T1000 (cell line): Measurements from ENCODE around the gene PDZD7.

Experiments
- DNase-seq: peaks from one replicate; lab custom pipeline; 2025; ENCODE audit warnings: mixed read lengths; lab: John Stamatoyannopoulos, UW

PDZD7 gene

GRCh38 chr10:101061624-101062231, 30.8 kb upstream of the PDZD7 start, which contains the start of gene KAZALD1:
TSS of gene KAZALD1 (plus strand) at chr10:101061989. CDS start at chr10:101062593, 604 bp downstream.
- DNase-seq = no peak

GRCh38 chr10:101060951-101061623, 30.2 kb upstream of the PDZD7 start:
- DNase-seq = peak; percentile 98

- DNase-seq = peak; percentile 98
Measured at GRCh38 chr10:101060036-101060950, 29.4 kb upstream of the PDZD7 start.

GRCh38 chr10:101056365-101057151, 25.6 kb upstream of the PDZD7 start:
- no peak for DNase-seq

GRCh38 chr10:101055411-101055810, 24.5 kb upstream of the PDZD7 start:
- no peak for DNase-seq

- no peak for DNase-seq
Measured at GRCh38 chr10:101054876-101055275, 23.9 kb upstream of the PDZD7 start.

DNA sequence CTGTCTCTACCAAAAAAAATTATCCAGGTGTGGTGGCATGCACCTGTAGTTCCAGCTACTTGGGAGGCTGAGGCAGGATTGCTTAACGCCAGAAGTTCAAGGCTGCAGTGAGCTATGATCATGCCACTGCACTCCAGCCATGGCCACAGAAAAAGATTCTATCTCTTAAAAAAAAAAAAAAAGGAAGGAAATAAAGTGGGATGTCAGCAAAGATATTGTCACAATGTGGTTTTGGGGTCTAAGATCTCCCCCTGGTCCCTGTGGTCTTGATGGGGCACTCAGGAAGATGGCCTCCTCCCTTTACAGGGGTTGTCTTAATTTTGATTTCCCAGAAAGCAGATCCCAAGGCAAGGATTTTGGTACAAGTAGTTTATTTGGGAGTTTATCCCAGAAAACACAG, 23.4 kb upstream of the PDZD7 start:
- DNase-seq = no peak

DNA sequence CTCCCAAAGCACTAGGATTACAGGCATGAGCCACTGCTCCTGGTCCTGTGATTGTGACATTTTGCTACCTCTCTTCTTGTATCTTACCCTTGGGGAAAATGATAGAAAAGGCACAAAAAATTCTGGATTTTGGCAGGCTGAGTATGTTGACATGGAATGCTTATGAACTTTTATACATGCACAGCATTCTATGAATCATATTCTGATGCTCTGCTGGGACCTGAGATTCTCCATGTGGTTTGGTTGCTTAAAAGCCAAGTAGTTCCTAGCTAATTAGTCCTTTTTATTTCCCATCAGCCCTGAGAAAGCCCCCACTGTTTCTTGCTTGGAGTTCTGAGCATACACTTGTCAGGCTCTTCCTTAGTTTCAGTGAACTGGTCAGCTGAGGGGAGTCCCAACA, 22.6 kb upstream of the PDZD7 start:
- DNase-seq = no peak

DNA sequence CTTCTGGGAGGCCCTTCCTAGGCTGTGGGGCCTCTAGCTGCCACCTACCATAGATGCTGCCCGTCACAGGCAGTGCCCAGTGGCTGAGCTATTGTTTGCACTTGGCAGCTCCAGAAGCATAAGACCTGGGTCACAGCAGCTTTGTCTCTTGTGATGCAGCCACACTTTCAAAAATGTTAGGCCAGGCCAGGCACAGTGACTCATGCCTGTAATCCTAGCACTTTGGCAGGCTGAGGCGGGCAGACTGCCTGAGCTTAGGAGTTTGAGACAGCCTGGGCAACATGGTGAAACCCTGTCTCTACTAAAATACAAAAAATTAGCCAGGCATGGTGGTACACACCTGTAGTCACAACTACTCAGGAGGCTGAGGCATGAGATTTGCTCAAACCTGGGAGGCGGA, 21.4 kb upstream of the PDZD7 start:
- peak; percentile 31 for DNase-seq

DNA sequence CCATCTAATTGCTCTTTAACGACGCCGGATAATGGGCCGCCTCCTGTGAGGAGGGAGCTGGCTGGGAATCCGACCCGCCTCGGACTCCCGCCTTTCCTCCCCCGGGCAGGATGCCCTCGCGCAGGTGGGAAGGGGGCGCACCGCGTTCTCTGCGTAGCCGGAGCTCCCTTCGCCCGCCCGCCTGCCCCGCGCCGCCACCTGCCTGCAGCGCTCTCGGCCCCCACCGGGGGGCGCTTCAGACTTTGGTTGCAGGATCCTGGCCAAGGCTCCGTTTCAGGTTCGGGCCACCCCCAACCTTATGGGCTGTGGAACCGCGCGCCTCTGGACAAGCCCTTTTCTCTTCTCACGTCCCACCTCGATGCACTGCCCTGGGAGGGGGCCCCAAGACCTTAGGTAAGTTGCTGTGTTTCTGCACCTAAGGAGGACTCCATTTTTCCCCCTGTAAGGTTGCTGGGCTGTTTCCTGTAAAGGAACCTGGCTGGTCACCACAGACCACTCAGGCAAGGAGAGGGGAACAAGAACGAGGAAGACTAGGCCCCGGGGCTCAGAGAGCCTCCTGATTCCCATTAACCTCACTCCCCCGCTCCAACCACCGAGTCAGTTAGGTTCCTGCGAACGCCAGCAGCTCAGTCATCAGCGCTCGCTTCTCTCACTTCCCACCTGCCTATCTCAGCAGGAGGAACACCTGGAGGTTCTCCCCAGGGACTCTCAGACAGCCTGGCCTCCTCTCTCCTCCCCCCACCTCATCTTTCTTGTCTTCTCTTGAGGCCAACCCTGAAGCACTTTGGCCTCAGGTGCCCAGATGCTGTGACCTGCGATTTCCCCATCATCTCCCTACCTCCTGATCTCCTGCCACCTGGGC, 19.5 kb upstream of the PDZD7 start:
- DNase-seq = no peak

DNA sequence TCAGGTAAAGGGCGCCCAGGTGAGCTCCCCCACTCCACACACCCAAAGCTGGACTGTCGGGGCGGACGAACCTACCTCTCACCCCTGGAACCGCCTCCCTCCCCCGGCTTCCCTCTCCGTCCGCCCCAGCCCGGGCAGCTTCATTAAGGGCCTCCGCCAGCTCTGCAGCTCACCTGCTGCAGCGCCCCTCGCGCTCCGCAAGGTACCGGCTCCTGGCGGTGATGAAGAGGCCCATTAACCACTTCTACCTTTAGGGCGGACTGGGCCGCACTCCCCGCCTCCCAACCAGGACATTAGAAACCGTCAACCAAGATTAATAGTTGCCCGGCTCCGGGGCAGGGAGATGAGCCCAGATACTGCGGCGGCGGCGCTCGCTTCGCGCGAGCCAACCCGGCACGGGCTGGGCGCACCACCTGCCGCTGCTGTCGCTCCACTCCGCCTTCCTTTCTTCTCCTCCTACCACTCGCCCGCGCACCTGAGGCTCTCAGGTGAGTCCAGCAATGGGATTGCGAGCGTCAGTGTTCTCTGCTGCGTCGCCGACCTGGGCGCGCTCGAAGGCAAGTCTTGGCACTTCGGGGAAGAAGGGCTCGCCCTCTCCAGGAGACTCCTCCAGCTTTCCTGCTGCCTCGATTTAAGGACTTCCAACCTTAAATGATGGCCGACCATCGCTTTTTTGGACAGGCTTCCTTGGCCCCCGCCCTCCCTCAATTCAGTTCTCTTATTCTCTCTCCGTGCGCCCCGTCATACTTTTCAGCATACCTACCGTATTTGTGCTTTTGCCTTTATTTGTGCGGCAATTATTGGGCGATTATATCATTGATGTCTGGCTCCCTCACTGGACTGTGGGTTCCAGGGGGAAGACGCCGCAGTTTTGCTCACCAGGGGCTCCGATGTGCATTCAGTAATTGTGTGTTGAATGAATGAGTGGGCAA, 17.3 kb upstream of the PDZD7 start:
- DNase-seq = no peak

DNA sequence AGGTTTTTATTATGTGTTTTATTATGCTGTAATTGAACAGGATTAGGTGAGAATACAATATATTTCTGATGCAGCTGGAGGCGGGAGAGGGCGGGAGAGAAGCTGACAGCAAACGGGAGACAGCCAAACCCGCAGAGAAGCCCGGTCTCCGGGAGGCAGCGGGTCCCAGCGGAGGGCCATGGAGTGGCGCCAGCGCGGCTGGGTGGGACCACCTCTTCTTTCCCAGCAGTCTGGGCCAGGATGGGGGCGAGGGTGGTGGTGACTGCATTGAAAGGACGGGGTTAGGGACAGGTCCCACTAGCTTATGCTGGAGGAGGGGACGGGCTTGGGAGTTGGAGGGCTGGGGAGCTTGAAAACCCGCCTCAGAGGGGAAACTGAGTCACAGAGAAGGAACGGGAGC, 16.3 kb upstream of the PDZD7 start:
- DNase-seq = no peak

DNA sequence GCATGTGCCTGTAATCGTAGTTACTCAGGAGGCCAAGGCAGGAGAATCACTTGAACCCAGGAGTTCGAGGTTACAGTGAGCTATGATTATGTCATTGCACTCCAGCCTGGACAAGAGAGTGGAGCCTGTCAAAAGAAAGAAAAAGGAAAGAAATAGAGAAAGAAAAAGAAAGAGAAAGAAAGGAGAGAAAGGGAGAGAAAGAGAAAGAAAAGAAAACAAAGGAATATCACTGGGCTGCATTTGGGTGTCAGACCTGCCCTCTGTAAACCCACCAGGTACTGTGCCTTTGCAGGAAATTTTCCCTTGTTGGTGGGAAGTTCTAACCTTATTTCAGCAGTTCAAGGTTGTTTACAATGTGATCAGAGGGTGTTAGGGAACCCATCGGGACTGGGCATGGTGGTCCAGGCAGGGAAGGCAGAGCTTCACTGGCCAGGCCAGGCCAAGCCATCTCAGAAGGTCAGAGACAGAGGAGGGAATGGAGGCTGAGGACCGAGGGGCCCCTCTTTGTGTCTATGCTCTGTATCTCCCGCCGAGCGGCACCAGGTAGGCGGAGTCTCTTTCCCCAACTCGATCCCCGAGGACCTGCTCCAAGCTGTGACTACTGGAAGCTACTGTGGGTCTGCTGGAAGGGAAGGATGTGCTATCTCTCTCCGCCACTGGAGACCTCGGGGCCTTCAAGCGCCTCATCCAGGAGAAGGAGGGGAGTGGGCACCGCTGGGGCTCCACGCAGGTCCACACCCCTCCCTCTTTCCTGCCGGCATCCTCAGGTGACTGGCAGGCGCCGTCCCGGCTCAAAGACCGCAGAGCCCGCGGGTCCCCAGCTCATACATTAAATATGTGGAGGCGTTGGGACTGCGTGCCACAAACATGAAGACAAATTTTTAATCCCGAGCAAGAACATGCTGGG, 15.7 kb upstream of the PDZD7 start:
- no peak for DNase-seq

DNA sequence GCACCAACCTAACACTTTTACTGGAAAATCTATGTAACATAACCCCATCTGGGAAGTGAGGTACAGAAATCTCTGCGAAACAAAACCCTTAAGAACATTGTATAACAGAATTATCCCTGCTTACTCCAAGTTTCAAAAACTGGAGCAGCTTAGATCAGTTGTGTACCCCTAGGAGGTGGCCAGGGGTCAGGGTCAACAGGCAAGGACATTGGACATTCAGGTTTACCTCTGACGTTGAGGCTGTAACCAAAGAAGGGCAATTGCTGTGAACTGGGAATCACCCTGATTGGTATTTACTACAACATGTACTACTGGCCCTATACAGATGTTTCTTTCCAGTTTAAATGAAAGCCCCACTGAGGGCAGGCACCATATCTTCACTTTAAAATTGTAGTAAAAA, 13.2 kb upstream of the PDZD7 start:
- DNase-seq = no peak

DNA sequence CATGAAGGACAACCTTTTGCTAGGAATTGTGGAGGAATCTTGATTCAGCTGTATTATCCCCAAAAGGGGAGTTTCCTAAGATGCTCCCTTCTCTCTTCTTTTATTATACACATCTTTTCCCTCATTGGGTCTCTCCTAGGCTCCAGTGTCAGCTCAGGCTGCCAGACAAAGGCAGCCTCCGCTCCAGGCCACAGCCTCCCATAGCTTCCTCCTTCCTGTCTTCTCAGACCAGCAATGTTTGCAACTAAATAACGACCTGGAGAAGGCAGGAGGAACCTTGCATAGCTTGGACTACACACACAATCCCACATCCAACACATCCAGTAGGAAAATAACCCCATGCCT, 12.4 kb upstream of the PDZD7 start:
- DNase-seq = no peak

GRCh38 chr10:101042667-101043362, 11.9 kb upstream of the PDZD7 start:
- DNase-seq = peak; percentile 93

- no peak for DNase-seq
Measured at GRCh38 chr10:101042118-101042517, 11.2 kb upstream of the PDZD7 start.

- peak; percentile 66 for DNase-seq
Measured at GRCh38 chr10:101041252-101041761, 10.4 kb upstream of the PDZD7 start.
